GM23338 (cell line): ENCODE data around the gene NELFB. TPM values are rescaled to one million over a fixed set of nuclear protein-coding genes. Genes with fewer than 3 reads are reported as not detected.

Experiments used
- ATAC-seq: fragments of 200-7000 bp; cut with Tn5 transposase; 3 replicates; pipeline ENCODE4 v1.9.1; 2020
- DNase-seq: peaks from one replicate; pipeline ENCODE4 v3.0.0-alpha.2; 2015; ENCODE audit warnings: low spot score
- H2AFZ ChIP-seq: fragments of 200-600 bp; sonication (generic); 2 replicates; pipeline ENCODE4 v1.8.0; 2016; ENCODE audit warnings: antibody characterized with exemption, mild to moderate bottlenecking, moderate library complexity
- H3F3A ChIP-seq: fragments of 200-600 bp; sonication (generic); replicated peaks from 2 replicates; pipeline ENCODE4 v1.8.0; 2017; ENCODE audit warnings: antibody characterized with exemption, mixed run types, low read depth
- H3K27ac ChIP-seq: fragments of 200-600 bp; sonication (generic); 2 replicates; pipeline ENCODE4 v1.6.1; 2016; ENCODE audit warnings: low read depth
- H3K27me3 ChIP-seq: fragments of 200-600 bp; sonication (generic); 2 replicates; pipeline ENCODE4 v1.8.0; 2016; ENCODE audit warnings: mild to moderate bottlenecking, mixed run types, moderate library complexity; ENCODE audit not compliant: insufficient read depth
- H3K36me3 ChIP-seq: fragments of 200-600 bp; sonication (generic); 2 replicates; pipeline ENCODE4 v1.8.0; 2016; ENCODE audit warnings: mild to moderate bottlenecking; ENCODE audit not compliant: insufficient read depth
- H3K4me1 ChIP-seq: fragments of 200-600 bp; sonication (generic); 2 replicates; pipeline ENCODE4 v1.8.0; 2016; ENCODE audit warnings: mild to moderate bottlenecking, moderate library complexity; ENCODE audit not compliant: insufficient read depth
- H3K4me2 ChIP-seq: fragments of 200-600 bp; sonication (generic); 2 replicates; pipeline ENCODE4 v1.7.1; 2017; ENCODE audit warnings: mixed run types
- H3K4me3 ChIP-seq: fragments of 200-600 bp; sonication (generic); 2 replicates; pipeline ENCODE4 v1.6.1; 2016; ENCODE audit warnings: mixed run types
- H3K79me2 ChIP-seq: fragments of 200-600 bp; sonication (generic); replicated peaks from 2 replicates; pipeline ENCODE4 v1.8.0; 2017; ENCODE audit warnings: mild to moderate bottlenecking; ENCODE audit not compliant: insufficient read depth
- H3K9me2 ChIP-seq: fragments of 200-600 bp; sonication (generic); 2 replicates; pipeline ENCODE4 v1.8.0; 2017; ENCODE audit not compliant: insufficient read depth
- H4K20me1 ChIP-seq: fragments of 200-600 bp; sonication (generic); replicated peaks from 2 replicates; pipeline ENCODE4 v1.8.0; 2017; ENCODE audit warnings: mild to moderate bottlenecking; ENCODE audit not compliant: insufficient read depth
- H3K27ac Mint-ChIP-seq: 2 replicates; pipeline ENCODE4 v1.8.0; 2020; ENCODE audit warnings: inconsistent platforms, mild to moderate bottlenecking, moderate library complexity, mixed read lengths
- H3K27me3 Mint-ChIP-seq: 3 replicates; pipeline ENCODE4 v1.8.0; 2022; ENCODE audit warnings: low read depth, mild to moderate bottlenecking, moderate library complexity, mixed read lengths, inconsistent platforms; ENCODE audit not compliant: insufficient read depth, poor library complexity
- H3K36me3 Mint-ChIP-seq: 3 replicates; pipeline ENCODE4 v1.8.0; 2021; ENCODE audit warnings: low read depth, mild to moderate bottlenecking, inconsistent platforms, moderate library complexity, mixed read lengths
- H3K4me1 Mint-ChIP-seq: 3 replicates; pipeline ENCODE4 v1.8.0; 2020; ENCODE audit warnings: mild to moderate bottlenecking, inconsistent platforms, mixed read lengths
- H3K4me3 Mint-ChIP-seq: 3 replicates; pipeline ENCODE4 v1.8.0; 2021; ENCODE audit warnings: moderate library complexity, mild to moderate bottlenecking, inconsistent platforms, mixed read lengths
- H3K9me3 Mint-ChIP-seq: 3 replicates; pipeline ENCODE4 v1.8.0; 2020; ENCODE audit warnings: moderate library complexity, mild to moderate bottlenecking, inconsistent platforms, mixed read lengths
- CREB1 ChIP-seq: fragments of 250-450 bp; sonication (Bioruptor Pico); IDR thresholded peaks from 2 replicates; pipeline ENCODE4 v1.5.0; 2020; ENCODE audit warnings: low read depth, mild to moderate bottlenecking, moderate library complexity
- EZH2 ChIP-seq: fragments of 200-600 bp; sonication (generic); IDR thresholded peaks from one replicate; pipeline ENCODE4 v1.8.0; 2017; ENCODE audit warnings: antibody characterized with exemption, mild to moderate bottlenecking, low read depth; ENCODE audit not compliant: unreplicated experiment
- JUNB ChIP-seq: IDR thresholded peaks from one replicate; pipeline ENCODE4 v1.6.1; 2016; ENCODE audit warnings: antibody characterized with exemption; ENCODE audit not compliant: unreplicated experiment
- NANOG ChIP-seq: IDR thresholded peaks from 2 replicates; pipeline ENCODE4 v1.6.1; 2016; ENCODE audit warnings: antibody characterized with exemption, borderline replicate concordance
- POLR2AphosphoS5 ChIP-seq: IDR thresholded peaks from 2 replicates; pipeline ENCODE4 v1.6.1; 2016; ENCODE audit warnings: antibody characterized with exemption, low read depth
- REST ChIP-seq: IDR thresholded peaks from one replicate; pipeline ENCODE4 v1.6.1; 2018; ENCODE audit warnings: antibody characterized with exemption; ENCODE audit not compliant: unreplicated experiment
- ZNF114 ChIP-seq: fragments of 250-450 bp; sonication (Bioruptor Pico); IDR thresholded peaks from 2 replicates; pipeline ENCODE4 v1.5.0; 2020; ENCODE audit warnings: mild to moderate bottlenecking, moderate library complexity
- ZNF331 ChIP-seq: fragments of 250-450 bp; sonication (Bioruptor Pico); IDR thresholded peaks from 2 replicates; pipeline ENCODE4 v1.5.0; 2020; ENCODE audit warnings: low read depth, mild to moderate bottlenecking, moderate library complexity
- ZNF462 ChIP-seq: fragments of 250-450 bp; sonication (Bioruptor Pico); IDR thresholded peaks from 2 replicates; pipeline ENCODE4 v1.5.0; 2020; ENCODE audit warnings: mild to moderate bottlenecking, moderate library complexity
- polyA plus RNA-seq: library from polyadenylated mRNA; unstranded; fragments of >200 nt; fragmentation: Nextera tagmentation; extraction: Ambion mirVana; gene quantifications from 2 replicates; pipeline ENCODE4 v1.2.1, GENCODE V29; 2016
- total RNA-seq: library from RNA; depleted of rRNA; stranded (reverse); fragments of >200 nt; shearing (Covaris generic); gene quantifications from 2 replicates; pipeline ENCODE4 v1.2.3, GENCODE V29; 2014
- TF ChIP-seq, protein P1 (sequence below), 2 experiments: fragments of 200-600 bp in 1 of 2; sonication (generic) in 1 of 2; conservative IDR thresholded peaks; 2 replicates each; pipeline versions ENCODE4 v1.5.1 to v1.6.1; 2016 to 2017; ENCODE audit warnings: antibody characterized with exemption in 2 of 2, low read depth in 2 of 2, mild to moderate bottlenecking in 2 of 2, moderate library complexity in 1 of 2

Gene NELFB
- total and polyA plus RNA-seq, 2 experiments from 2014 or later = 30.0 to 97.3 TPM

DNA sequence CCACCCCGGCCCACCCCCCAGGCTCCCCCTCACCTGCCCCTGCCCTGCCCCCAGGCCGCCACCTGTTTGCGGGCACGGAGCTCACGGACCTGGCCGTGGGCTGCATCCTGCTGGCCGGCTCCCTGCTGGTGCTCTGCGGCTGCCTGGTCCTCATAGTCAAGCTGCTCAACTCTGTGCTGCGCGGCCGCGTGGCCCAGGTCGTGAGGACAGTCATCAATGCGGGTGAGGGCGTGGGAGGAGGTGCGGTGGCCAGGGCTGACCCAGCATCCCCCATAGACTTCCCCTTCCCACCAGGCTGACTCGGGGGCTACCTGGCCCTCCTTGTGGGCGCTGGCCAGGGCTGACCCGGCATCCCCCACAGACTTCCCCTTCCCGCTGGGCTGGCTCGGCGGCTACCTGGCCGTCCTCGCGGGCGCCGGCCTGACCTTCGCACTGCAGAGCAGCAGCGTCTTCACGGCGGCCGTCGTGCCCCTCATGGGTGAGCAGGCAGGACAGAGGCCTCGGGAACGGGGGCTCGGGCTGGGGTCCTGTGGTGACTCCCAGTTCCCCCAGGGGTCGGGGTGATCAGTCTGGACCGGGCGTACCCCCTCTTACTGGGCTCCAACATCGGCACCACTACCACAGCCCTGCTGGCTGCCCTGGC, 21.0 kb upstream of the NELFB start:
- ATAC-seq (no peak), DNase-seq (no peak)
- H3K4me1 Mint-ChIP-seq = peaks cover 17% of the 10 kb centered on the region
- Histone ChIP-seq H4K20me1 (no peaks in the 10 kb centered on the region; the same call in 1 of the 2 replicates), H3F3A (no peaks in the 10 kb centered on the region), H3K9me2 (no peaks in the 10 kb centered on the region), H3K4me3 (no peak overlapping the region), H3K27ac (no peak overlapping the region), H3K79me2 (peaks cover 5% of the 10 kb centered on the region), H3K27me3 (no peaks in the 10 kb centered on the region), H3K36me3 (no peaks in the 10 kb centered on the region), H3K4me2 (no peak overlapping the region), H3K4me1 (peaks cover 10% of the 10 kb centered on the region; the same call in 1 of the 2 replicates), H2AFZ (no peak overlapping the region)
- H3K27me3 Mint-ChIP-seq = peaks cover 10% of the 10 kb centered on the region
- no peak overlapping the region for H3K4me3 Mint-ChIP-seq
- H3K27ac Mint-ChIP-seq = no peak overlapping the region
- peaks cover 3% of the 10 kb centered on the region; the same call in 1 of the 3 replicates for H3K36me3 Mint-ChIP-seq
- no peak for TF ChIP-seq EZH2
- no peak for TF ChIP-seq ZNF462 (CRISPR knock-in tag)
- no peak for TF ChIP-seq NANOG
- no peak for TF ChIP-seq REST
- TF ChIP-seq POLR2AphosphoS5 = no peak
- TF ChIP-seq, protein P1, sequence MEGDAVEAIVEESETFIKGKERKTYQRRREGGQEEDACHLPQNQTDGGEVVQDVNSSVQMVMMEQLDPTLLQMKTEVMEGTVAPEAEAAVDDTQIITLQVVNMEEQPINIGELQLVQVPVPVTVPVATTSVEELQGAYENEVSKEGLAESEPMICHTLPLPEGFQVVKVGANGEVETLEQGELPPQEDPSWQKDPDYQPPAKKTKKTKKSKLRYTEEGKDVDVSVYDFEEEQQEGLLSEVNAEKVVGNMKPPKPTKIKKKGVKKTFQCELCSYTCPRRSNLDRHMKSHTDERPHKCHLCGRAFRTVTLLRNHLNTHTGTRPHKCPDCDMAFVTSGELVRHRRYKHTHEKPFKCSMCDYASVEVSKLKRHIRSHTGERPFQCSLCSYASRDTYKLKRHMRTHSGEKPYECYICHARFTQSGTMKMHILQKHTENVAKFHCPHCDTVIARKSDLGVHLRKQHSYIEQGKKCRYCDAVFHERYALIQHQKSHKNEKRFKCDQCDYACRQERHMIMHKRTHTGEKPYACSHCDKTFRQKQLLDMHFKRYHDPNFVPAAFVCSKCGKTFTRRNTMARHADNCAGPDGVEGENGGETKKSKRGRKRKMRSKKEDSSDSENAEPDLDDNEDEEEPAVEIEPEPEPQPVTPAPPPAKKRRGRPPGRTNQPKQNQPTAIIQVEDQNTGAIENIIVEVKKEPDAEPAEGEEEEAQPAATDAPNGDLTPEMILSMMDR (conservative IDR thresholded peaks at IDR 0.05; ENCODE audit: low read depth in 2 of 2) = no peak
- no peak for TF ChIP-seq JUNB
- no peak for TF ChIP-seq ZNF114
- TF ChIP-seq ZNF331 (CRISPR knock-in tag) = no peak
- no peak for TF ChIP-seq CREB1 (CRISPR knock-in tag)
- no peaks in the 10 kb centered on the region for H3K9me3 Mint-ChIP-seq
